HG02798 (cell line): ENCODE data around the gene TAF3.

ENCODE experiments used
- ATAC-seq: cut with Tn5 transposase; IDR thresholded peaks from one replicate; pipeline ENCODE4 v1.9.1; 2021; ENCODE audit warnings: mild to moderate bottlenecking; ENCODE audit not compliant: unreplicated experiment, poor library complexity

Gene TAF3

GRCh38 chr10:8052341-8052955, 234.1 kb downstream of the TAF3 start:
- ATAC-seq: no peak

GRCh38 chr10:8052956-8053445, 234.7 kb downstream of the TAF3 start:
- ATAC-seq: no peak

GRCh38 chr10:8053446-8054243, 235.3 kb downstream of the TAF3 start:
- peak; percentile 81 for ATAC-seq

GRCh38 chr10:8054244-8054493, 235.9 kb downstream of the TAF3 start:
- peak; percentile 22 for ATAC-seq

- peak; percentile 52 for ATAC-seq
These were observed 236.4 kb downstream of the TAF3 start, which contains the start of gene GATA3 for GRCh38 chr10:8054494-8055407. Gene GATA3, plus strand, starts transcription at chr10:8054688. Its CDS starts 968 bp downstream, at chr10:8055656.

- ATAC-seq: no peak
These were observed 237.4 kb downstream of the TAF3 start for GRCh38 chr10:8055420-8056349.

GRCh38 chr10:8056378-8056777, 238.1 kb downstream of the TAF3 start:
- ATAC-seq: no peak

GRCh38 chr10:8056871-8057331, 238.6 kb downstream of the TAF3 start:
- peak; percentile 15 for ATAC-seq

GRCh38 chr10:8057636-8058273, 239.4 kb downstream of the TAF3 start:
- no peak for ATAC-seq

GRCh38 chr10:8058274-8059111, 240.2 kb downstream of the TAF3 start:
- no peak for ATAC-seq

- no peak for ATAC-seq
These were observed 241.1 kb downstream of the TAF3 start for GRCh38 chr10:8059191-8059936.

- ATAC-seq: peak; percentile 41
These were observed 241.9 kb downstream of the TAF3 start for GRCh38 chr10:8060010-8060703.

GRCh38 chr10:8060704-8061121, 242.4 kb downstream of the TAF3 start:
- ATAC-seq: peak; percentile 11

- peak; percentile 45 for ATAC-seq
These were observed 243.2 kb downstream of the TAF3 start for GRCh38 chr10:8061274-8062211.

- no peak for ATAC-seq
These were observed 245.0 kb downstream of the TAF3 start for GRCh38 chr10:8063128-8063908.
